22Rv1 (cell line): ENCODE data around the gene SLC26A4.

Source experiments
- CTCF ChIP-seq: fragments of 450-650 bp; IDR thresholded peaks from 2 replicates; pipeline ENCODE4 v1.5.1; 2017; ENCODE audit warnings: mild to moderate bottlenecking
- ZFX ChIP-seq: fragments of 450-650 bp; IDR thresholded peaks from 2 replicates; pipeline ENCODE4 v1.6.1; 2017; ENCODE audit warnings: antibody characterized with exemption, borderline replicate concordance

- no peak for TF ChIP-seq CTCF
- no peak for TF ChIP-seq ZFX
Measured at GRCh38 chr7:107643938-107644308, 16.7 kb upstream of the SLC26A4 start.
